Endothelial cell of umbilical vein (primary cell): ENCODE data around the gene OLA1. TPM values are rescaled to one million over a fixed set of nuclear protein-coding genes. Genes with fewer than 3 reads are reported as not detected.

Source experiments
- BruUV-seq: library from RNA; stranded (reverse); fragments of 400-500 nt; replicated peaks from 2 replicates; lab custom pipeline; 2021; lab: Mats Ljungman, UMichigan
- CTCF ChIA-PET: fragments of 300-600, 350-600 bp; sonication (Branson Sonifier 250); formaldehyde crosslinking; loops from one replicate; lab custom pipeline; 2021; ENCODE audit warnings: antibody characterized with exemption, inconsistent platforms; lab: Charles Lee
- POLR2A ChIA-PET: fragments of 300-600, 350-600 bp; sonication (Branson Sonifier 250); formaldehyde crosslinking; loops from one replicate; lab custom pipeline; 2021; ENCODE audit warnings: antibody characterized with exemption, inconsistent platforms; lab: Charles Lee
- DNase-seq: peaks from one replicate; pipeline ENCODE4 v3.0.0-alpha.2; 2011; ENCODE audit warnings: low read depth, low spot score
- FAIRE-seq: peaks from 2 replicates; lab custom pipeline; 2011; peaks lifted over from hg19 to GRCh38; lab: Jason Lieb, UNC
- H2AFZ ChIP-seq: 2 replicates; pipeline ENCODE4 v1.6.0; 2012; ENCODE audit warnings: low read depth, low read length, control low read depth, inconsistent platforms
- H3K27ac ChIP-seq: 2 replicates; pipeline ENCODE4 v1.5.1; 2011; ENCODE audit warnings: low read depth, mild to moderate bottlenecking, control low read depth, low read length, moderate library complexity; ENCODE audit not compliant: insufficient read depth
- H3K27me3 ChIP-seq, 2 experiments: 2 replicates each; pipeline versions ENCODE4 v1.6.0 to v1.6.1; 2011; ENCODE audit warnings: low read length in 2 of 2, mixed read lengths in 1 of 2; ENCODE audit not compliant: control insufficient read depth in 2 of 2, insufficient read depth in 2 of 2
- H3K36me3 ChIP-seq, 2 experiments: 2 replicates in 1 of 2; 3 replicates in 1 of 2; pipeline ENCODE4 v1.5.1; 2011; ENCODE audit warnings: low read length in 2 of 2, mild to moderate bottlenecking in 1 of 2, moderate library complexity in 1 of 2; ENCODE audit not compliant: control insufficient read depth in 2 of 2, insufficient read depth in 2 of 2; ENCODE audit errors: extremely low read depth in 1 of 2
- H3K4me1 ChIP-seq: 3 replicates; pipeline ENCODE4 v1.5.1; 2011; ENCODE audit warnings: mild to moderate bottlenecking, low read length; ENCODE audit not compliant: control insufficient read depth, insufficient read depth; ENCODE audit errors: extremely low read depth
- H3K4me2 ChIP-seq: 2 replicates; pipeline ENCODE4 v1.6.1; 2011; ENCODE audit warnings: low read length, control low read depth, mixed read lengths; ENCODE audit not compliant: insufficient read depth
- H3K4me3 ChIP-seq, 3 experiments: fragments of 200-600 bp in 1 of 3; sonication (generic), shearing (Covaris generic) in 1 of 3; replicated peaks in 1 of 3; 2 replicates each; pipeline ENCODE4 v1.5.1; 2011 to 2016; ENCODE audit warnings: control low read depth in 3 of 3, low read length in 3 of 3, mild to moderate bottlenecking in 2 of 3, inconsistent platforms in 1 of 3, low read depth in 1 of 3, moderate library complexity in 1 of 3; ENCODE audit not compliant: insufficient read depth in 1 of 3
- H3K79me2 ChIP-seq: 2 replicates; pipeline ENCODE4 v1.6.0; 2012; ENCODE audit warnings: low read length, inconsistent platforms; ENCODE audit not compliant: control insufficient read depth, insufficient read depth
- H3K9ac ChIP-seq: replicated peaks from 2 replicates; pipeline ENCODE3; 2011; ENCODE audit warnings: low read length, control low read depth; ENCODE audit not compliant: insufficient read depth; ENCODE audit errors: extremely low read depth
- H3K9me1 ChIP-seq: replicated peaks from 3 replicates; pipeline ENCODE4 v1.6.0; 2011; ENCODE audit warnings: mild to moderate bottlenecking, low read length; ENCODE audit not compliant: control insufficient read depth, insufficient read depth; ENCODE audit errors: extremely low read depth
- H3K9me3 ChIP-seq: replicated peaks from 2 replicates; pipeline ENCODE4 v1.5.1; 2012; ENCODE audit warnings: low read length, inconsistent platforms; ENCODE audit not compliant: control insufficient read depth, insufficient read depth
- H4K20me1 ChIP-seq: replicated peaks from 2 replicates; pipeline ENCODE3; 2011; ENCODE audit warnings: mild to moderate bottlenecking, low read length; ENCODE audit not compliant: control insufficient read depth, insufficient read depth; ENCODE audit errors: extremely low read depth
- CTCF ChIP-seq, 2 donors: IDR thresholded peaks; 1 replicate in 1 of 2; 2 replicates in 1 of 2; pipeline ENCODE4 v1.5.1; 2011; ENCODE audit warnings: low read length in 2 of 2, mild to moderate bottlenecking in 2 of 2, moderate library complexity in 2 of 2, control low read depth in 1 of 2, inconsistent platforms in 1 of 2, low read depth in 1 of 2; ENCODE audit not compliant: insufficient read depth in 1 of 2; ENCODE audit errors: extremely low read depth in 1 of 2
- EZH2 ChIP-seq: IDR thresholded peaks from 2 replicates; pipeline ENCODE4 v1.6.1; 2012; ENCODE audit warnings: borderline replicate concordance, low read depth, mild to moderate bottlenecking, moderate library complexity, low read length, inconsistent platforms; ENCODE audit not compliant: severe bottlenecking
- FOS ChIP-seq: IDR thresholded peaks from 2 replicates; pipeline ENCODE4 v1.6.1; 2011; ENCODE audit warnings: mild to moderate bottlenecking, low read length, moderate library complexity, borderline replicate concordance; ENCODE audit not compliant: insufficient read depth
- GATA2 ChIP-seq: IDR thresholded peaks from 2 replicates; pipeline ENCODE4 v1.7.0; 2011; ENCODE audit warnings: low read depth, mild to moderate bottlenecking, moderate library complexity, mixed read lengths, low read length; ENCODE audit not compliant: insufficient read length, insufficient read depth
- JUN ChIP-seq: IDR thresholded peaks from 2 replicates; pipeline ENCODE4 v1.6.1; 2011; ENCODE audit warnings: borderline replicate concordance, low read depth; ENCODE audit not compliant: insufficient read length, insufficient read depth
- MAX ChIP-seq: IDR thresholded peaks from 2 replicates; pipeline ENCODE4 v1.6.1; 2011; ENCODE audit not compliant: insufficient read depth, insufficient read length
- MYC ChIP-seq: IDR thresholded peaks from one replicate; pipeline ENCODE4 v1.6.1; 2011; ENCODE audit warnings: mild to moderate bottlenecking, low read depth, low read length
- POLR2A ChIP-seq: IDR thresholded peaks from 2 replicates; pipeline ENCODE4 v1.6.1; 2012; ENCODE audit warnings: low read depth, mild to moderate bottlenecking, control low read depth, low read length
- POLR2AphosphoS5 ChIP-seq: IDR thresholded peaks from 2 replicates; pipeline ENCODE4 v1.6.1; 2012; ENCODE audit warnings: low read depth, mild to moderate bottlenecking, control low read depth, low read length, moderate library complexity; ENCODE audit not compliant: insufficient read depth
- dilution Hi-C: fragments of 300-500 bp; cut with MboI; formaldehyde crosslinking; loops from one replicate; pipeline ENCODE4 v1.15.0; 2019; ENCODE audit warnings: low sequenced_read_pairs; ENCODE audit not compliant: extremely low pct_ligation_motif_present
- intact Hi-C: fragments of 100-400 bp; cut with micrococcal nuclease; formaldehyde crosslinking; loops from one replicate; pipeline ENCODE4 v1.10.0; 2022
- polyA plus RNA-seq, 4 experiments: library from polyadenylated mRNA; depleted of rRNA in 3 of 4; stranded (reverse) in 3 of 4; unstranded in 1 of 4; fragments of >200 nt; gene quantifications; 2 replicates each; pipeline versions ENCODE4 v1.2.1 to v1.2.3, GENCODE V29; 2011 to 2012; ENCODE audit warnings: missing spikeins in 1 of 4
- total RNA-seq: library from RNA; stranded (reverse); gene quantifications from 2 replicates; pipeline ENCODE4 v1.2.3, GENCODE V29; 2021

The OLA1 gene
- total and polyA plus RNA-seq, 2 donors (not counting 3 experiments of a cell fraction or from before 2014, with no cell fraction given) = 30.6 to 93.9 TPM

GRCh38 chr2:174233771-174234275, 14.5 kb downstream of the OLA1 start:
- Histone ChIP-seq H3K27ac (no peak overlapping the region), H3K36me3 (no peaks in the 10 kb centered on the region), H3K9me3 (no peaks in the 10 kb centered on the region), H3K9me1 (no peaks in the 10 kb centered on the region), H3K4me1 (no peaks in the 10 kb centered on the region), H3K9ac (no peak overlapping the region), H3K27me3 (no peaks in the 10 kb centered on the region), H2AFZ (no peak overlapping the region), H4K20me1 (peaks cover 12% of the 10 kb centered on the region), H3K79me2 (peaks cover 85% of the 10 kb centered on the region), H3K4me2 (no peak overlapping the region), H3K4me3 (no peak overlapping the region)
- no TSS peak for BruUV-seq
- CTCF ChIA-PET = no interaction called here
- TF ChIP-seq JUN (no peak), GATA2 (no peak), CTCF (IDR thresholded peaks at IDR 0.05; ENCODE audit: extremely low read depth in 1 of 2, insufficient read depth in 1 of 2, low read depth in 1 of 2, low read length in 2 of 2) (no peak), MYC (no peak), POLR2AphosphoS5 (no peak), MAX (no peak), POLR2A (no peak), EZH2 (no peak), FOS (no peak)
- FAIRE-seq (no peak), DNase-seq (no peak)
- POLR2A ChIA-PET = no interaction called here
- intact Hi-C loops (no loop called here), dilution Hi-C loops (no loop called here)
